Astrocyte of the spinal cord (primary cell): Measurements from ENCODE around the gene ERCC2.
"Not testable (repeated sequence)": the region's sequence is repeated elsewhere in the genome, so short reads cannot be mapped to it uniquely, and the experiment has no call there.

ENCODE experiments used
- DNase-seq: peaks from one replicate; pipeline ENCODE4 v3.0.0; 2011; ENCODE audit warnings: low read depth, low spot score
- H3K4me3 ChIP-seq: 2 replicates; pipeline ENCODE4 v1.5.1; 2011; ENCODE audit warnings: low read depth, mild to moderate bottlenecking, low read length, moderate library complexity
- CTCF ChIP-seq: IDR thresholded peaks from 2 replicates; pipeline ENCODE4 v1.5.1; 2012; ENCODE audit warnings: low read depth, mild to moderate bottlenecking, low read length, inconsistent platforms
- in situ Hi-C: cut with HindIII; loops from 2 replicates; pipeline ENCODE4 v1.10.0; 2017; ENCODE audit warnings: low sequenced_read_pairs

ERCC2 gene

GRCh38 chr19:45320997-45321775 is 49.2 kb downstream of the ERCC2 start:
- H3K4me3 ChIP-seq, result no peak overlapping the region
- in situ Hi-C loops, result no loop called here

GRCh38 chr19:45315304-45315703 is 55.1 kb downstream of the ERCC2 start:
- in situ Hi-C loops, result no loop called here
- DNase-seq, result no peak
- no peak for TF ChIP-seq CTCF
- no peak overlapping the region for H3K4me3 ChIP-seq

More at GRCh38 chr19:45320997-45321775, 49.2 kb downstream of the ERCC2 start:
- no peak for DNase-seq
- no peak for TF ChIP-seq CTCF

GRCh38 chr19:45314708-45315245 is 55.6 kb downstream of the ERCC2 start:
- in situ Hi-C loops, result no loop called here

GRCh38 chr19:45312285-45312684 is 58.1 kb downstream of the ERCC2 start:
- in situ Hi-C loops, H3K4me3 ChIP-seq, DNase-seq: not testable (repeated sequence)

More at GRCh38 chr19:45314708-45315245, 55.6 kb downstream of the ERCC2 start:
- DNase-seq, result no peak
- H3K4me3 ChIP-seq, result no peak overlapping the region
- no peak for TF ChIP-seq CTCF

GRCh38 chr19:45311621-45312020 is 58.8 kb downstream of the ERCC2 start:
- TF ChIP-seq CTCF, result no peak
- no peak overlapping the region for H3K4me3 ChIP-seq
- in situ Hi-C loops, result no loop called here
- DNase-seq, result no peak

GRCh38 chr19:45309322-45309721 is 61.1 kb downstream of the ERCC2 start:
- in situ Hi-C loops, DNase-seq, H3K4me3 ChIP-seq: not testable (repeated sequence)

- no peak overlapping the region for H3K4me3 ChIP-seq
- no peak for DNase-seq
- in situ Hi-C loops, result no loop called here
- no peak for TF ChIP-seq CTCF
Observed at GRCh38 chr19:45307361-45307760, 63.0 kb downstream of the ERCC2 start.
